Body of pancreas (tissue), 4 donors: ENCODE data around the gene LTBP1. TPM values are rescaled to one million over a fixed set of nuclear protein-coding genes. Genes with fewer than 3 reads are reported as not detected.
A peak's percentile ranks its signal among the peaks of the same experiment; 100 is the strongest.

Source experiments
- ATAC-seq: fragments of 150-250 bp; one replicate; pipeline ENCODE4 v1.9.1; 2016
- DNase-seq, 4 donors: peaks; one replicate each; pipeline ENCODE4 v3.0.0-alpha.2; 2019
- H3K27ac ChIP-seq, 4 donors: fragments of 200-600 bp; sonication (generic); 1 replicate in 3 of 4; 2 replicates in 1 of 4; pipeline versions ENCODE4 v1.5.1 to v1.6.1; 2016 to 2019; ENCODE audit warnings: mild to moderate bottlenecking in 1 of 4, mixed read lengths in 1 of 4, moderate library complexity in 1 of 4
- H3K27me3 ChIP-seq, 2 donors: fragments of 200-600 bp; sonication (generic); one replicate each; pipeline ENCODE4 v1.6.0; 2016; ENCODE audit warnings: mild to moderate bottlenecking in 1 of 2
- H3K36me3 ChIP-seq, 2 donors: fragments of 200-600 bp; sonication (generic); replicated peaks in 1 of 2; 2 replicates each; pipeline ENCODE4 v1.5.1; 2016; ENCODE audit warnings: low read depth in 2 of 2; ENCODE audit not compliant: insufficient read depth in 1 of 2
- H3K4me1 ChIP-seq: fragments of 200-600 bp; sonication (generic); one replicate; pipeline ENCODE4 v1.6.0; 2016
- H3K4me3 ChIP-seq, 2 donors: fragments of 200-600 bp; sonication (generic); 1 replicate in 1 of 2; 2 replicates in 1 of 2; pipeline ENCODE4 v1.5.1; 2016 to 2019
- H3K9me3 ChIP-seq, 3 donors: fragments of 200-600 bp; sonication (generic); 1 replicate in 2 of 3; 2 replicates in 1 of 3; pipeline ENCODE4 v1.5.1; 2016
- POLR2A ChIP-seq, 3 donors: fragments of 450-650 bp; IDR thresholded peaks; one replicate each; pipeline ENCODE4 v1.6.1; 2016; ENCODE audit warnings: antibody characterized with exemption in 3 of 3, mild to moderate bottlenecking in 2 of 3
- WGBS, 2 donors: methylation state at CpG; one replicate each; pipeline ENCODE4 v1.1.5; 2017; 5-methylcytosine and 5-hydroxymethylcytosine counted together
- intact Hi-C: fragments of 100-400 bp; cut with DNase I; formaldehyde crosslinking; loops from one replicate; pipeline ENCODE4 v1.15.1; 2023
- total RNA-seq, 2 donors: library from RNA; depleted of rRNA; stranded (reverse); fragments of >200 nt; gene quantifications; one replicate each; pipeline ENCODE4 v1.1.0, GENCODE V29; 2016
- TF ChIP-seq, protein P1 (sequence below), 7 experiments: fragments of 450-650 bp in 4 of 7; fragments of 200-600 bp in 3 of 7; sonication (generic) in 3 of 7; IDR thresholded peaks; one replicate each; pipeline ENCODE4 v1.5.1; 2016 to 2019; ENCODE audit warnings: antibody characterized with exemption in 7 of 7

The LTBP1 gene
- total RNA-seq, 2 donors from 2014 or later = 8.8 to 10.2 TPM

DNA sequence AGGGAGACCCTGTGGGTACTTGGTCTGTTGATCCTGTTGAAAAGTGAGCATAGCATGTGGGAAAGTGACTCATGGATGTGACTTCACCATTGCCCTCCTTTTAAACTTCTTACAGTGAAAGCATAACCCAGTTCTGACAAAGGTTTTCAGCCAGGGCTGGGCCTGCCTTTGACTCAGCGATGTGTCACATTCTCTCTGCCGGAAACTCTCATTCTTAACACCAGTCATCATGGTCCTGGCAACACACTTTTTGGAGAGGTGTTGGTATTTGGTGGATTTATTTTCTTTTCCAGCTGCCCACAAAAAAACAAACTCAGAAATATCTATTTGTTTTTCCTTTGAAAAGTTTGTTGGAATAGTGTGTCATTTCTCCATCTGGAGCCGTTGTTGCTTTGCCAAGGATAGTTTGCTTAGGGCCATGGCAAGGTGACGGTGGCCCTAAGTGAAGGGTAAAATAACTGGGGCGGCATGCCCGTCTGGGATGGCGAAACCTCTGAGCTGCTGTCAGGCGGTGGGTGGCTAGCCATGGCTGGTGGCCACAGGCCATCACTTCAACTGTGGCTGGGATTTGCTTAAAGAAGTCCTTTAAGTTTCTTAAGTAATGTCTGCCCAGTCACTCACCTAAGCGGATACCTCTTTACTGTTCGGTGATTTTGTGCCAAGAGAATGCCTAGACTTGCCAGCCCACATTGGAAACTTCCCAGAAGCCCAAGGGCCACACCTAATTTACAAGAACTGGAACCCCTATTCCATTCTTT lies 123.3 kb downstream of the LTBP1 start:
- DNase-seq (peak; percentile 46 to 61 (median 52)), ATAC-seq (peak; percentile 84)
- Histone ChIP-seq H3K9me3 (no peaks in the 10 kb centered on the region), H3K4me3 (no peak overlapping the region), H3K27ac (peak overlapping the region in 3 of 4 donors; percentile 28 to 71 (median 51)), H3K36me3 (no peaks in the 10 kb centered on the region), H3K27me3 (no peaks in the 10 kb centered on the region), H3K4me1 (peaks cover 32% of the 10 kb centered on the region)
- intact Hi-C loops = no loop called here
- 38 to 44% methylated on average over 10 of the region's 10 CpGs for WGBS, 2 donors
- no peak for TF ChIP-seq POLR2A (IDR thresholded peaks at IDR 0.05)
- TF ChIP-seq, protein P1, sequence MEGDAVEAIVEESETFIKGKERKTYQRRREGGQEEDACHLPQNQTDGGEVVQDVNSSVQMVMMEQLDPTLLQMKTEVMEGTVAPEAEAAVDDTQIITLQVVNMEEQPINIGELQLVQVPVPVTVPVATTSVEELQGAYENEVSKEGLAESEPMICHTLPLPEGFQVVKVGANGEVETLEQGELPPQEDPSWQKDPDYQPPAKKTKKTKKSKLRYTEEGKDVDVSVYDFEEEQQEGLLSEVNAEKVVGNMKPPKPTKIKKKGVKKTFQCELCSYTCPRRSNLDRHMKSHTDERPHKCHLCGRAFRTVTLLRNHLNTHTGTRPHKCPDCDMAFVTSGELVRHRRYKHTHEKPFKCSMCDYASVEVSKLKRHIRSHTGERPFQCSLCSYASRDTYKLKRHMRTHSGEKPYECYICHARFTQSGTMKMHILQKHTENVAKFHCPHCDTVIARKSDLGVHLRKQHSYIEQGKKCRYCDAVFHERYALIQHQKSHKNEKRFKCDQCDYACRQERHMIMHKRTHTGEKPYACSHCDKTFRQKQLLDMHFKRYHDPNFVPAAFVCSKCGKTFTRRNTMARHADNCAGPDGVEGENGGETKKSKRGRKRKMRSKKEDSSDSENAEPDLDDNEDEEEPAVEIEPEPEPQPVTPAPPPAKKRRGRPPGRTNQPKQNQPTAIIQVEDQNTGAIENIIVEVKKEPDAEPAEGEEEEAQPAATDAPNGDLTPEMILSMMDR (IDR thresholded peaks at IDR 0.05) = no peak

DNA sequence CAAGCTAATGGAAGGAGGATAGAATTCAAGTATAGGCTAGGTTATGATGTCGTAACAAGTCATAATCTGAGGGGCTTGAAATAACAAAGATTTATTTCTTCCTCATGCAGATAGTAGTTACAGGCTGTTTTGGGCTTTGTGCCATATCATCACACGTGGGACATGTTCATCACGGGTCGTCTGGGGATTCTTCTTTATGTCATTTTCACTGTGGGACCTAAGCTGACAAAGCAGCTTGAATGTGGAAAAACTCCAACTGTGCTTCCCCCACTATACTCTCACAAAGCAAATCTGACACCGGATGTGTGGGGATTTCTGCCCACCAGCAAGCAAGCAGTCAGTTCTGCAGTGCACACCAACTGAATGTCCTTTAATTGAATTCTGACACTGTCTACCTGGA lies 124.8 kb downstream of the LTBP1 start:
- H3K9me3 ChIP-seq = no peaks in the 10 kb centered on the region
- peaks cover 30% of the 10 kb centered on the region for H3K4me1 ChIP-seq
- TF ChIP-seq POLR2A (IDR thresholded peaks at IDR 0.05) = no peak
- TF ChIP-seq, protein P1 (IDR thresholded peaks at IDR 0.05) = no peak
- no peaks in the 10 kb centered on the region for H3K36me3 ChIP-seq
- H3K27me3 ChIP-seq = no peaks in the 10 kb centered on the region
- H3K27ac ChIP-seq = no peak overlapping the region
- ATAC-seq (no peak), DNase-seq (no peak)
- WGBS, 2 donors = 66 to 67% methylated on average over 5 of the region's 5 CpGs
- intact Hi-C loops = no loop called here
- H3K4me3 ChIP-seq = no peak overlapping the region

DNA sequence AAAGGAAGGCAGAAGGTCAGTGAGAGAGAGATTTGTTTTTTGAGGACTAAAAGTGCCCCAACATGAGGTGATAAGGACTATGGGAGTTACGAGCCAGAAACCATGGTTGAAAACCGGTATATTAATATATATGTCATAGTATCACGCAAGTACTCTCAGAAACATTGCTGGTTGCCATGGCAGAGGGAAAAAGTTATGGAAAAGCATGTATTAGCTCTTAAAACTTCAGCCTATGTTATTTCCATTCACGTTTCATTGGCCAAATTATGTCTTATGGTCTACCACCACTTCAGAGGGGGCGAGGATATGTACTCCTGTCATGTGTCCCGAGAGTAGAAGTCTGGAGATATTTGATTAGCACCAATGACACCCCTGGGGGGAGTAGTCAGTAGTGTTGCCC lies 125.9 kb downstream of the LTBP1 start:
- no peaks in the 10 kb centered on the region for H3K36me3 ChIP-seq
- no peak overlapping the region for H3K27ac ChIP-seq
- TF ChIP-seq, protein P1 (IDR thresholded peaks at IDR 0.05) = no peak
- no peak for TF ChIP-seq POLR2A (IDR thresholded peaks at IDR 0.05)
- H3K4me1 ChIP-seq = peaks cover 21% of the 10 kb centered on the region
- no peak overlapping the region for H3K4me3 ChIP-seq
- ATAC-seq (no peak), DNase-seq (no peak)
- WGBS, 2 donors = 71 to 82% methylated on average over 6 of the region's 6 CpGs
- intact Hi-C loops = no loop called here
- no peaks in the 10 kb centered on the region for H3K27me3 ChIP-seq
- no peaks in the 10 kb centered on the region for H3K9me3 ChIP-seq

DNA sequence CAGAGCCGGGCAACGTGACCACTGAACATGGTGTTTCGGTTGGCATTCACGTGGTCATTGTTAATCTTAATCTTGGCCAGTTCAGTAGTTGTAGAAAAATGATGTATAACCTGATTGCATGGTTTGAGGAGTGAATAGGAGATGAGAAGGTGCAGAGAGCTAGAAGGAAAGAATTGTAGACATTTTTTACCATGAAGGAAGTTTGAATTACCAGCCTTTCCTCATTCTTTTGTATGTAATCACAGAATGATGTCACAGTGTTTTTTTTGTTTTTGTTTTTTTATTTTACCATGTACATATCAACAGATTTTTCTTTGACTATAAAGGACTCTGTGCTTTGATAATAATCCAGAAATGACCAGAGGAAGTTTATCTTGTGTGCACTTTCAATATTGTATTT lies 126.3 kb downstream of the LTBP1 start:
- no peak overlapping the region for H3K27ac ChIP-seq
- H3K4me1 ChIP-seq = peaks cover 19% of the 10 kb centered on the region
- 87 to 93% methylated on average over 4 of the region's 4 CpGs for WGBS, 2 donors
- H3K9me3 ChIP-seq = no peaks in the 10 kb centered on the region
- DNase-seq (no peak), ATAC-seq (no peak)
- H3K36me3 ChIP-seq = no peaks in the 10 kb centered on the region
- H3K4me3 ChIP-seq = no peak overlapping the region
- H3K27me3 ChIP-seq = no peaks in the 10 kb centered on the region
- intact Hi-C loops = no loop called here
- TF ChIP-seq, protein P1 (IDR thresholded peaks at IDR 0.05) = no peak
- TF ChIP-seq POLR2A (IDR thresholded peaks at IDR 0.05) = no peak

DNA sequence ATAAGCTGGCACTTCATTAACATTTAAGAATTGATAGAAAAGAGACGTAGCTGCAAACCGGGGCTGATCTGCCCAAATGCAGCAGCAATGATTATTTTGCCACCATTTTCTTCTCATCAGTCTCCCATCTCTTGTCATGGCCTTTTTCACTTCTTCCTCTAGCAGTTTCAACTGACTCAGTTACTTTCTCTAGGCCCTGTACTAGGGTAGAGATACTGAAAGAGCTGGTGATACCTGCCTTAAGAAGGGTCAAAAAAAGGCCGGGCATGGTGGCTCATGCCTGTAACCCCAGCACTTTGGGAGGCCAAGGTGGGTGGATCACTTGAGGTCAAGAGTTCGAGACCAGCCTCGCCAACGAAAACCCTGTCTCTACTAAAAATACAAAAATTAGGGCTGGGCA lies 127.4 kb downstream of the LTBP1 start:
- peaks cover 17% of the 10 kb centered on the region for H3K4me1 ChIP-seq
- H3K36me3 ChIP-seq = no peaks in the 10 kb centered on the region
- 92 to 97% methylated on average over 6 of the region's 6 CpGs for WGBS, 2 donors
- intact Hi-C loops = no loop called here
- no peaks in the 10 kb centered on the region for H3K9me3 ChIP-seq
- no peak overlapping the region for H3K4me3 ChIP-seq
- no peaks in the 10 kb centered on the region for H3K27me3 ChIP-seq
- ATAC-seq = no peak
- DNase-seq = no peak
- H3K27ac ChIP-seq = no peak overlapping the region
- TF ChIP-seq, protein P1 (IDR thresholded peaks at IDR 0.05) = no peak
- no peak for TF ChIP-seq POLR2A (IDR thresholded peaks at IDR 0.05)
